HepG2 (cell line): Measurements from ENCODE around the gene VWA1. TPM values are rescaled to one million over a fixed set of nuclear protein-coding genes. Genes with fewer than 3 reads are reported as not detected.

Experiments
- AHDC1 ChIP-seq: sonication (generic); formaldehyde crosslinking; IDR thresholded peaks from 2 replicates; pipeline ENCODE4 v1.5.1; 2020; ENCODE audit warnings: mild to moderate bottlenecking, missing genetic modification reagents, borderline replicate concordance
- FOXC1 ChIP-seq: sonication (generic); formaldehyde crosslinking; IDR thresholded peaks from 2 replicates; pipeline ENCODE4 v1.8.0; 2022; ENCODE audit warnings: mild to moderate bottlenecking, missing genetic modification reagents, borderline replicate concordance
- HNF1A ChIP-seq, 2 experiments: sonication (generic) in 1 of 2; formaldehyde crosslinking in 1 of 2; IDR thresholded peaks; 2 replicates each; pipeline versions ENCODE4 v1.4.0 to v1.6.1; 2016 to 2020; ENCODE audit warnings: borderline replicate concordance in 1 of 2, low read depth in 1 of 2, mild to moderate bottlenecking in 1 of 2, missing genetic modification reagents in 1 of 2
- HNRNPLL ChIP-seq: fragments of 200-400 bp; formaldehyde crosslinking; IDR thresholded peaks from 2 replicates; pipeline ENCODE4 v1.6.1; 2017; ENCODE audit warnings: mild to moderate bottlenecking, low read depth, low read length; ENCODE audit not compliant: poor library complexity, severe bottlenecking
- HOXA5 ChIP-seq: sonication (generic); formaldehyde crosslinking; IDR thresholded peaks from 2 replicates; pipeline ENCODE4 v1.4.0; 2020; ENCODE audit warnings: missing genetic modification reagents
- KAT8 ChIP-seq: IDR thresholded peaks from 2 replicates; pipeline ENCODE4 v1.6.1; 2016; ENCODE audit warnings: missing genetic modification reagents, missing compliant biosample characterization
- NCOA1 ChIP-seq: sonication (generic); formaldehyde crosslinking; IDR thresholded peaks from 2 replicates; pipeline ENCODE4 v1.9.0; 2021; ENCODE audit warnings: missing genetic modification reagents
- POLR2AphosphoS5 ChIP-seq: IDR thresholded peaks from 2 replicates; pipeline ENCODE4 v1.6.1; 2012; ENCODE audit warnings: low read depth, low read length
- ZFP62 ChIP-seq: sonication (generic); formaldehyde crosslinking; IDR thresholded peaks from 2 replicates; pipeline ENCODE4 v1.4.0; 2020; ENCODE audit warnings: missing genetic modification reagents
- ZNF18 ChIP-seq: sonication (generic); formaldehyde crosslinking; IDR thresholded peaks from 2 replicates; pipeline ENCODE4 v1.8.0; 2022; ENCODE audit warnings: mild to moderate bottlenecking, missing genetic modification reagents; ENCODE audit not compliant: insufficient replicate concordance
- ZNF44 ChIP-seq: sonication (generic); formaldehyde crosslinking; IDR thresholded peaks from 2 replicates; pipeline ENCODE4 v1.5.1; 2020; ENCODE audit warnings: mild to moderate bottlenecking, missing genetic modification reagents
- ZNF441 ChIP-seq: sonication (generic); formaldehyde crosslinking; IDR thresholded peaks from 2 replicates; pipeline ENCODE4 v1.7.0; 2021; ENCODE audit warnings: missing genetic modification reagents, borderline replicate concordance
- ZNF552 ChIP-seq: sonication (generic); formaldehyde crosslinking; IDR thresholded peaks from 2 replicates; pipeline ENCODE4 v1.9.0; 2022; ENCODE audit warnings: missing genetic modification reagents, mild to moderate bottlenecking, borderline replicate concordance
- polyA plus RNA-seq, 8 experiments: library from polyadenylated mRNA; depleted of rRNA in 3 of 8; stranded (reverse) in 7 of 8; unstranded in 1 of 8; fragments of >200 nt; fragmentation: Illumina TruSeq in 4 of 8; extraction: Trizol in 4 of 8; gene quantifications; 2 replicates each; pipeline versions ENCODE4 v1.2.1 to v1.2.3, GENCODE V29; 2011 to 2016; ENCODE audit warnings: low read depth in 4 of 8, missing spikeins in 1 of 8, mixed read lengths in 1 of 8; ENCODE audit not compliant: insufficient read depth in 1 of 8
- total RNA-seq, 5 experiments: library from RNA; depleted of rRNA; stranded (reverse); fragments of >200 nt; fragmentation: Illumina TruSeq; extraction: Trizol; gene quantifications; 2 replicates each; pipeline ENCODE4 v1.2.3, GENCODE V29; 2016; ENCODE audit warnings: low read depth in 1 of 5

VWA1 gene
- total and polyA plus RNA-seq, 2 of the 13 experiments (the other 11 are each of a cell fraction or from before 2014, with no cell fraction given), result 40.9 to 57.5 TPM

- TF ChIP-seq AHDC1 (CRISPR knock-in tag) (peak; percentile 40; the same call in 1 of the 2 replicates), ZNF44 (CRISPR knock-in tag) (no peak), ZNF552 (CRISPR knock-in tag) (no peak), HNF1A (IDR thresholded peaks at IDR 0.05; ENCODE audit: low read depth) (0 out of 2 replicates have a peak, but pooled peaks have one; percentile 14), HNF1A (CRISPR knock-in tag; IDR thresholded peaks at IDR 0.05; ENCODE audit: borderline replicate concordance) (0 out of 2 replicates have a peak, but pooled peaks have one; percentile 17), HNRNPLL (peak; percentile 36), ZNF18 (peak; percentile 22), KAT8 (CRISPR knock-in tag) (0 out of 2 replicates have a peak, but pooled peaks have one; percentile 1), POLR2AphosphoS5 (peak; percentile 29; the same call in 1 of the 2 replicates), ZFP62 (CRISPR knock-in tag) (no peak), HOXA5 (CRISPR knock-in tag) (0 out of 2 replicates have a peak, but pooled peaks have one; percentile 18), ZNF441 (CRISPR knock-in tag) (no peak), NCOA1 (CRISPR knock-in tag) (no peak), FOXC1 (CRISPR knock-in tag) (0 out of 2 replicates have a peak, but pooled peaks have one; percentile 12)
Observed at GRCh38 chr1:1430114-1430982, 5.1 kb upstream of the VWA1 start (continued).
